PC-9 (cell line): ENCODE measurements around the gene TCIRG1. TPM values are rescaled to one million over a fixed set of nuclear protein-coding genes. Genes with fewer than 3 reads are reported as not detected.
"Not testable (repeated sequence)": the region's sequence is repeated elsewhere in the genome, so short reads cannot be mapped to it uniquely, and the experiment has no call there.

Source experiments
- BruUV-seq: library from RNA; stranded (reverse); fragments of 400-500 nt; replicated peaks from 2 replicates; lab custom pipeline; 2021; lab: Mats Ljungman, UMichigan
- CTCF ChIA-PET: fragments of 300-600 bp; sonication (Branson Sonifier 250); formaldehyde crosslinking; loops from one replicate; lab custom pipeline; 2022; ENCODE audit warnings: antibody characterized with exemption; lab: Charles Lee
- POLR2A ChIA-PET: fragments of 300-600 bp; sonication (Branson Sonifier 250); formaldehyde crosslinking; loops from one replicate; lab custom pipeline; 2022; ENCODE audit warnings: antibody characterized with exemption; ENCODE audit not compliant: unreplicated experiment; lab: Charles Lee
- DNase-seq, 2 experiments: peaks; one replicate each; pipeline versions ENCODE4 v3.0.0 to v3.0.0-alpha.2; 2015 to 2022; ENCODE audit warnings: mixed read lengths in 1 of 2
- H2AFZ ChIP-seq: fragments of 200-600 bp; sonication (generic); 2 replicates; pipeline ENCODE4 v1.8.1; 2017; ENCODE audit warnings: antibody characterized with exemption
- H3F3A ChIP-seq: fragments of 200-600 bp; sonication (generic); 2 replicates; pipeline ENCODE4 v1.8.1; 2017; ENCODE audit warnings: antibody characterized with exemption, mild to moderate bottlenecking, low read depth; ENCODE audit not compliant: insufficient read depth
- H3K27ac ChIP-seq: fragments of 200-600 bp; sonication (generic); 2 replicates; pipeline ENCODE4 v1.6.1; 2016; ENCODE audit warnings: mixed run types
- H3K27me3 ChIP-seq: fragments of 200-600 bp; sonication (generic); 2 replicates; pipeline ENCODE4 v1.6.1; 2016; ENCODE audit warnings: low read depth, mixed run types; ENCODE audit not compliant: insufficient read depth
- H3K36me3 ChIP-seq: fragments of 200-600 bp; sonication (generic); 2 replicates; pipeline ENCODE4 v1.6.1; 2016; ENCODE audit warnings: low read depth, mixed run types
- H3K4me1 ChIP-seq: fragments of 200-600 bp; sonication (generic); replicated peaks from 2 replicates; pipeline ENCODE4 v1.6.1; 2016; ENCODE audit warnings: mixed run types; ENCODE audit not compliant: insufficient read depth
- H3K4me2 ChIP-seq: fragments of 200-600 bp; sonication (generic); 2 replicates; pipeline ENCODE4 v1.6.1; 2017; ENCODE audit warnings: mixed run types
- H3K4me3 ChIP-seq: fragments of 200-600 bp; sonication (generic); 2 replicates; pipeline ENCODE4 v1.6.1; 2016; ENCODE audit warnings: mixed run types
- H3K79me2 ChIP-seq: fragments of 200-600 bp; sonication (generic); 2 replicates; pipeline ENCODE4 v1.6.1; 2017; ENCODE audit warnings: low read depth, mixed run types
- H3K9me2 ChIP-seq: fragments of 200-600 bp; sonication (generic); 2 replicates; pipeline ENCODE4 v1.8.1; 2017; ENCODE audit warnings: mild to moderate bottlenecking; ENCODE audit not compliant: insufficient read depth
- H3K9me3 ChIP-seq: fragments of 200-600 bp; sonication (generic); 2 replicates; pipeline ENCODE4 v1.8.1; 2016; ENCODE audit warnings: low read depth; ENCODE audit not compliant: insufficient read depth
- H4K20me1 ChIP-seq: fragments of 200-600 bp; sonication (generic); 2 replicates; pipeline ENCODE4 v1.8.1; 2017; ENCODE audit not compliant: insufficient read depth
- CTCF ChIP-seq: fragments of 200-600 bp; sonication (generic); conservative IDR thresholded peaks from 2 replicates; pipeline ENCODE4 v1.6.1; 2017; ENCODE audit warnings: mixed run types, antibody characterized with exemption, mild to moderate bottlenecking, moderate library complexity
- intact Hi-C: fragments of 100-400 bp; cut with micrococcal nuclease; formaldehyde crosslinking; loops from one replicate; pipeline ENCODE4 v1.10.0; 2022; ENCODE audit not compliant: unreplicated experiment
- total RNA-seq: library from RNA; stranded (reverse); gene quantifications from 2 replicates; pipeline ENCODE4 v1.2.3, GENCODE V29; 2021

TCIRG1 gene
- total RNA-seq, 1 experiment from 2014 or later, result 125 TPM

DNA sequence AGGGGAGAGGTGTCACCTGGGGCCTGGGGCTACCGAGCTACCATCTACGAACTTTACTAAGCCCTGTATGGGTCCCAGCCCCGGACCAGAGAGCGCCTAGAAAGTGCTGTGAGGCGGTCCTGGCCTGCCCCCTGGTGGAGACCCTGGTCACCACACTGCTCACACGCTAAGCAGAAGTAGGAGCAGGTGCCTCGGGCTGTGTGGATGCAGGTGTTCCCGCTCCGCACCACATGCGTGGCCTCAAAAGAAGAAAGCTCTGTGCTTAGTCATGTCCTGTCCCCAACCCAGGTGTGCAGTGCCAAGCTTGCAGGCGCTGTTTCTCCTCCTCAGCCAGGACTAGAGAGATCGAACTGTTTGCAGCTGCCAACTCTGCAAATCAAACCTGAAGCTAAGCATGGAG lies 45.0 kb upstream of the TCIRG1 start:
- not testable (repeated sequence) for H3K4me1 ChIP-seq
- CTCF ChIA-PET, result interaction anchor here (0.6 kb wide), 3 partner anchors 35 to 253 kb away, joined by 3 to 8 read pairs (median 6); no protein-coding TSS in a partner anchor

GRCh38 chr11:67994387-67994786 lies 44.4 kb upstream of the TCIRG1 start:
- intact Hi-C loops, H3K4me1 ChIP-seq, H3K79me2 ChIP-seq, DNase-seq, H4K20me1 ChIP-seq, H3K4me2 ChIP-seq, H3K36me3 ChIP-seq, H3K9me3 ChIP-seq, H2AFZ ChIP-seq, H3K27ac ChIP-seq, BruUV-seq, H3K27me3 ChIP-seq, POLR2A ChIA-PET, H3K9me2 ChIP-seq, H3K4me3 ChIP-seq: not testable (repeated sequence)
- H3F3A ChIP-seq, result peaks cover 17% of the 10 kb centered on the region; the same call in 1 of the 2 replicates
- CTCF ChIA-PET, result interaction anchor here (0.6 kb wide), 2 partner anchors 34 to 252 kb away, joined by 6 to 8 read pairs; no protein-coding TSS in a partner anchor

More for the DNA sequence above, 45.0 kb upstream of the TCIRG1 start:
- H3K9me3 ChIP-seq, intact Hi-C loops, H3K36me3 ChIP-seq, H3K4me2 ChIP-seq, H3K27ac ChIP-seq, POLR2A ChIA-PET, DNase-seq, BruUV-seq, H3K79me2 ChIP-seq, H3K9me2 ChIP-seq, H3K4me3 ChIP-seq, H3K27me3 ChIP-seq, H4K20me1 ChIP-seq, H2AFZ ChIP-seq: not testable (repeated sequence)
- peaks cover 12% of the 10 kb centered on the region; the same call in 1 of the 2 replicates for H3F3A ChIP-seq
- TF ChIP-seq CTCF, result peak; percentile 80

DNA sequence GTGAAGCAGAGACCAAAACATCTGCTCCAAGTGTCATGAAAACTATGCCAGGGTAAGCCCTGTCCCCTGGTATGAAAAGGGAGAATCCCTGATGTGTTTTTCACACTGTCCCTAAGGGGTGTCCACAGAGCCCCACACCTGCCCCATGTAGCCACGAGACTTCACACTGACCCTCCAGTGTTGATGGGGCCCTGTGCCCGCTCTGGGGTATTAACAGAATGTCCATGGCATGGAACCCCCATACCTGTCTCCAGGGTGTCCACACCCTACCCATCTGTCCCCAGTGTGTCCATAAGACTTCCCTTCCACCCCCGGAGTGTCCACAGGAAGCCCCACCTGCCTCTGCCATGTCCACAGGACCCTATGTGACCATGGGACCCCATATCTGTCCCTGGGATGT lies 43.7 kb upstream of the TCIRG1 start:
- H3K4me3 ChIP-seq, H3K36me3 ChIP-seq, H3K4me1 ChIP-seq, DNase-seq, H3K9me2 ChIP-seq, intact Hi-C loops, H2AFZ ChIP-seq, BruUV-seq, POLR2A ChIA-PET, H4K20me1 ChIP-seq, CTCF ChIA-PET, H3K9me3 ChIP-seq, H3K4me2 ChIP-seq, H3K27ac ChIP-seq, H3K79me2 ChIP-seq, H3K27me3 ChIP-seq: not testable (repeated sequence)
- H3F3A ChIP-seq, result peaks cover 18% of the 10 kb centered on the region; the same call in 1 of the 2 replicates

GRCh38 chr11:67995579-67995978 lies 43.2 kb upstream of the TCIRG1 start:
- H3K9me3 ChIP-seq, H4K20me1 ChIP-seq, BruUV-seq, H3K4me1 ChIP-seq, intact Hi-C loops, H3K27me3 ChIP-seq, H3K27ac ChIP-seq, H2AFZ ChIP-seq, H3K36me3 ChIP-seq, CTCF ChIA-PET, H3K9me2 ChIP-seq, DNase-seq, H3K4me3 ChIP-seq, POLR2A ChIA-PET, H3K4me2 ChIP-seq, H3K79me2 ChIP-seq: not testable (repeated sequence)
- peaks cover 23% of the 10 kb centered on the region; the same call in 1 of the 2 replicates for H3F3A ChIP-seq
